SK-N-MC (cell line): ENCODE results near the gene ARPC5.

Experiments used
- DNase-seq: peaks from one replicate; pipeline ENCODE4 v3.0.0-alpha.2; 2011; ENCODE audit warnings: low read depth, low spot score
- H3K27ac ChIP-seq: fragments of 200-600 bp; sonication (generic); 2 replicates; pipeline ENCODE4 v1.5.1; 2016; ENCODE audit warnings: mixed run types
- H3K36me3 ChIP-seq: fragments of 200-600 bp; sonication (generic); 2 replicates; pipeline ENCODE4 v1.6.1; 2017; ENCODE audit warnings: antibody characterized with exemption, low read length, mixed read lengths; ENCODE audit not compliant: insufficient read depth
- H3K4me3 ChIP-seq: fragments of 200-600 bp; sonication (generic); 2 replicates; pipeline ENCODE4 v1.5.1; 2016
- H3K9ac ChIP-seq: fragments of 200-600 bp; sonication (generic); 2 replicates; pipeline ENCODE4 v1.8.0; 2017; ENCODE audit warnings: mixed run types, mixed read lengths; ENCODE audit not compliant: insufficient read length
- H3K9me3 ChIP-seq: fragments of 200-600 bp; sonication (generic); 2 replicates; pipeline ENCODE4 v1.6.1; 2017; ENCODE audit warnings: low read depth, mild to moderate bottlenecking, antibody characterized with exemption, low read length, moderate library complexity, mixed read lengths
- EZH2 ChIP-seq: fragments of 200-600 bp; sonication (generic); IDR thresholded peaks from one replicate; pipeline ENCODE4 v1.6.1; 2017; ENCODE audit warnings: antibody characterized with exemption
- FOXP2 ChIP-seq: optimal IDR thresholded peaks from 2 replicates; pipeline ENCODE3; 2011; ENCODE audit warnings: mild to moderate bottlenecking, moderate library complexity; ENCODE audit not compliant: insufficient read depth; ENCODE audit errors: extremely low read length, control extremely low read depth
- POLR2AphosphoS5 ChIP-seq: IDR thresholded peaks from 2 replicates; pipeline ENCODE4 v1.6.1; 2012; ENCODE audit warnings: mild to moderate bottlenecking, low read depth, low read length, borderline replicate concordance

ARPC5 gene

GRCh38 chr1:183652547-183653461 is 17.2 kb upstream of the ARPC5 start, which contains the start of gene APOBEC4:
APOBEC4 (minus strand) TSS chr1:183653316; CDS start chr1:183648781, 4,535 bp downstream.
- Histone ChIP-seq H3K36me3 (no peaks in the 10 kb centered on the region), H3K4me3 (no peak within 1 kb of the TSS), H3K27ac (peak within 1 kb of the TSS; percentile 85; the same call in 1 of the 2 replicates), H3K9me3 (no peaks in the 10 kb centered on the region), H3K9ac (peak within 1 kb of the TSS; percentile 8)
- TF ChIP-seq EZH2: no peak
- no peak for TF ChIP-seq FOXP2
- TF ChIP-seq POLR2AphosphoS5: no peak
- no peak for DNase-seq

GRCh38 chr1:183652107-183652506 is 16.5 kb upstream of the ARPC5 start:
- no peaks in the 10 kb centered on the region for H3K36me3 ChIP-seq
- H3K27ac ChIP-seq: no peak overlapping the region
- no peak overlapping the region for H3K9ac ChIP-seq
- no peaks in the 10 kb centered on the region for H3K9me3 ChIP-seq
- H3K4me3 ChIP-seq: no peak overlapping the region
- TF ChIP-seq FOXP2 (no peak), EZH2 (no peak), POLR2AphosphoS5 (no peak)
- no peak for DNase-seq

- no peak for TF ChIP-seq EZH2
- no peak for TF ChIP-seq POLR2AphosphoS5
- TF ChIP-seq FOXP2: no peak
- no peaks in the 10 kb centered on the region for H3K9me3 ChIP-seq
- no peaks in the 10 kb centered on the region for H3K36me3 ChIP-seq
- H3K9ac ChIP-seq: no peak overlapping the region
- no peak overlapping the region for H3K4me3 ChIP-seq
- H3K27ac ChIP-seq: no peak overlapping the region
- DNase-seq: no peak
Measured at GRCh38 chr1:183651612-183652011, 16.0 kb upstream of the ARPC5 start.

- Histone ChIP-seq H3K4me3 (peak overlapping the region; percentile 73), H3K36me3 (no peaks in the 10 kb centered on the region), H3K9me3 (no peaks in the 10 kb centered on the region), H3K27ac (peak overlapping the region; percentile 91), H3K9ac (peak overlapping the region; percentile 54)
- DNase-seq: no peak
- TF ChIP-seq FOXP2 (no peak), POLR2AphosphoS5 (no peak; the same call in 1 of the 2 replicates), EZH2 (no peak)
Measured at GRCh38 chr1:183648042-183648441, 12.5 kb upstream of the ARPC5 start.

GRCh38 chr1:183646776-183647175 is 11.2 kb upstream of the ARPC5 start:
- Histone ChIP-seq H3K36me3 (no peaks in the 10 kb centered on the region), H3K27ac (peak overlapping the region; percentile 91), H3K9me3 (no peaks in the 10 kb centered on the region), H3K4me3 (no peak overlapping the region), H3K9ac (no peak overlapping the region)
- no peak for TF ChIP-seq POLR2AphosphoS5
- DNase-seq: no peak

- no peak overlapping the region for H3K27ac ChIP-seq
Measured at GRCh38 chr1:183645531-183645930, 9.9 kb upstream of the ARPC5 start.

GRCh38 chr1:183642166-183642565 is 6.6 kb upstream of the ARPC5 start:
- Histone ChIP-seq H3K36me3 (no peaks in the 10 kb centered on the region), H3K9ac (no peak overlapping the region), H3K9me3 (no peaks in the 10 kb centered on the region), H3K27ac (no peak overlapping the region; the same call in 1 of the 2 replicates), H3K4me3 (no peak overlapping the region)
- TF ChIP-seq EZH2: no peak
- no peak for TF ChIP-seq FOXP2
- no peak for TF ChIP-seq POLR2AphosphoS5
- no peak for DNase-seq

More at GRCh38 chr1:183645531-183645930, 9.9 kb upstream of the ARPC5 start:
- Histone ChIP-seq H3K9ac (no peak overlapping the region), H3K9me3 (no peaks in the 10 kb centered on the region), H3K4me3 (no peak overlapping the region), H3K36me3 (no peaks in the 10 kb centered on the region)
- TF ChIP-seq POLR2AphosphoS5: no peak
- TF ChIP-seq FOXP2: no peak
- TF ChIP-seq EZH2: no peak
- no peak for DNase-seq

- Histone ChIP-seq H3K9me3 (no peaks in the 10 kb centered on the region), H3K4me3 (0 out of 2 replicates have a peak overlapping the region, but pooled peaks have one; percentile 12), H3K9ac (peak overlapping the region; percentile 28), H3K36me3 (no peaks in the 10 kb centered on the region), H3K27ac (no peak overlapping the region; the same call in 1 of the 2 replicates)
- no peak for TF ChIP-seq FOXP2
- no peak for DNase-seq
Measured at GRCh38 chr1:183640193-183640592, 4.6 kb upstream of the ARPC5 start.

- Histone ChIP-seq H3K4me3 (peak overlapping the region; percentile 94), H3K9ac (peak overlapping the region; percentile 43), H3K9me3 (no peaks in the 10 kb centered on the region), H3K36me3 (no peaks in the 10 kb centered on the region), H3K27ac (peak overlapping the region; percentile 54; the same call in 1 of the 2 replicates)
- TF ChIP-seq EZH2: no peak
- no peak for DNase-seq
Measured at GRCh38 chr1:183638649-183639387, 3.2 kb upstream of the ARPC5 start.
